Stomach (tissue), 9 donors: ENCODE measurements around the gene NCOR1. TPM values are rescaled to one million over a fixed set of nuclear protein-coding genes. Genes with fewer than 3 reads are reported as not detected.
A peak's percentile ranks its signal among the peaks of the same experiment; 100 is the strongest.

Experiments used
- DNase-seq, 2 donors: peaks; one replicate each; pipeline versions ENCODE4 v3.0.0 to v3.0.0-alpha.2; 2013 to 2019
- H3K27ac ChIP-seq, 5 donors: fragments of 200-600 bp in 4 of 5; sonication (generic) in 4 of 5; one replicate each; pipeline ENCODE4 v1.5.1; 2013 to 2019; ENCODE audit warnings: mild to moderate bottlenecking in 1 of 5, moderate library complexity in 1 of 5
- H3K27me3 ChIP-seq, 3 donors: fragments of 200-600 bp; sonication (generic); one replicate each; pipeline ENCODE4 v1.5.1; 2017 to 2019; ENCODE audit warnings: mixed run types in 1 of 3
- H3K36me3 ChIP-seq, 4 donors: fragments of 200-600 bp; sonication (generic); 1 replicate in 3 of 4; 2 replicates in 1 of 4; pipeline ENCODE4 v1.5.1; 2016 to 2019
- H3K4me1 ChIP-seq, 4 donors: fragments of 200-600 bp; sonication (generic); one replicate each; pipeline ENCODE4 v1.5.1; 2016 to 2019
- H3K4me3 ChIP-seq, 4 donors: fragments of 200-600 bp; sonication (generic) in 3 of 4; one replicate each; pipeline ENCODE4 v1.5.1; 2016 to 2019; ENCODE audit warnings: mild to moderate bottlenecking in 1 of 4
- H3K9me3 ChIP-seq, 4 donors: fragments of 200-600 bp; sonication (generic); one replicate each; pipeline ENCODE4 v1.5.1; 2016 to 2019
- CTCF ChIP-seq, 7 experiments: fragments of 450-650 bp in 4 of 7; fragments of 200-600 bp in 3 of 7; sonication (generic) in 3 of 7; IDR thresholded peaks; one replicate each; pipeline ENCODE4 v1.5.1; 2016 to 2019; ENCODE audit warnings: antibody characterized with exemption in 7 of 7, control low read depth in 2 of 7, mild to moderate bottlenecking in 1 of 7
- EP300 ChIP-seq: sonication (generic); formaldehyde crosslinking; IDR thresholded peaks from one replicate; pipeline ENCODE4 v1.6.1; 2017; ENCODE audit warnings: antibody characterized with exemption
- POLR2A ChIP-seq, 4 donors: fragments of 450-650 bp; IDR thresholded peaks; one replicate each; pipeline ENCODE4 v1.6.1; 2016; ENCODE audit warnings: antibody characterized with exemption in 4 of 4, control low read depth in 2 of 4, mild to moderate bottlenecking in 1 of 4, moderate library complexity in 1 of 4
- POLR2AphosphoS5 ChIP-seq, 3 donors: sonication (generic); formaldehyde crosslinking; IDR thresholded peaks; one replicate each; pipeline ENCODE4 v1.6.1; 2016; ENCODE audit warnings: antibody characterized with exemption in 3 of 3
- WGBS, 5 donors: extraction: QIAGEN DNeasy Blood & Tissue Kit in 3 of 5; methylation state at CpG; one replicate each; pipeline versions ENCODE4 v1.1.5 to v1.1.7; 2013 to 2018; 5-methylcytosine and 5-hydroxymethylcytosine counted together
- intact Hi-C: fragments of 100-400 bp; cut with DNase I; formaldehyde crosslinking; loops from one replicate; pipeline ENCODE4 v1.15.1; 2023; ENCODE audit warnings: low total_unique reads
- polyA plus RNA-seq, 3 donors: library from polyadenylated mRNA; stranded (reverse); fragments of 200-250 nt; gene quantifications; one replicate each; pipeline ENCODE4 v1.2.3, GENCODE V29; 2013
- total RNA-seq, 5 donors: library from RNA; depleted of rRNA; stranded (reverse); fragments of >200 nt; gene quantifications; one replicate each; pipeline versions ENCODE4 v1.1.0 to v1.2.3, GENCODE V29; 2014 to 2016
- donor health status: healthy with polysubstance abuse.
- donor health status: Bipolar disorder and iron deficiency.
- donor health status: healthy.

NCOR1 gene
- total and polyA plus RNA-seq, 8 donors: 28.7 to 444 (median 255) TPM

- no peak for TF ChIP-seq EP300
- Histone ChIP-seq H3K9me3 (no peaks in the 10 kb centered on the region), H3K36me3 (peaks cover 67 to 98% (median 91%) of the 10 kb centered on the region in 4 donors), H3K27me3 (no peaks in the 10 kb centered on the region), H3K27ac (no peak overlapping the region), H3K4me3 (no peak overlapping the region), H3K4me1 (peaks cover 0 to 6% (median 0%) of the 10 kb centered on the region in 4 donors)
- intact Hi-C loops: no loop called here
- no peak for DNase-seq
- WGBS, 5 donors: 91 to 97% (median 97%) methylated on average over 3 of the region's 3 CpGs
These were observed 168.4 kb downstream of the NCOR1 start for GRCh38 chr17:16046966-16047365.

GRCh38 chr17:16044487-16044886 lies 170.8 kb downstream of the NCOR1 start:
- no peak overlapping the region for H3K4me3 ChIP-seq
- H3K9me3 ChIP-seq: no peaks in the 10 kb centered on the region
- H3K27me3 ChIP-seq: no peaks in the 10 kb centered on the region
- 80 to 85% (median 83%) methylated on average over 10 of the region's 10 CpGs for WGBS, 5 donors
- H3K27ac ChIP-seq: no peak overlapping the region
- intact Hi-C loops: no loop called here
- DNase-seq: no peak
- peaks cover 0 to 17% (median 10%) of the 10 kb centered on the region in 4 donors for H3K4me1 ChIP-seq
- TF ChIP-seq CTCF (IDR thresholded peaks at IDR 0.05): no peak
- no peak for TF ChIP-seq POLR2A (IDR thresholded peaks at IDR 0.05)
- no peak for TF ChIP-seq POLR2AphosphoS5 (IDR thresholded peaks at IDR 0.05)
- no peak for TF ChIP-seq EP300
- H3K36me3 ChIP-seq: peaks cover 63 to 98% (median 96%) of the 10 kb centered on the region in 4 donors

- peaks cover 0 to 17% (median 8%) of the 10 kb centered on the region in 4 donors for H3K4me1 ChIP-seq
- DNase-seq: peak; percentile 56 to 66
- H3K9me3 ChIP-seq: no peaks in the 10 kb centered on the region
- peaks cover 54 to 100% (median 97%) of the 10 kb centered on the region in 4 donors for H3K36me3 ChIP-seq
- peak overlapping the region; percentile 22 to 72 (median 50) for H3K27ac ChIP-seq
- no peak overlapping the region for H3K4me3 ChIP-seq
- WGBS, 5 donors: 32 to 72% (median 44%) methylated on average over 4 of the region's 4 CpGs
- TF ChIP-seq POLR2A (IDR thresholded peaks at IDR 0.05) (no peak), POLR2AphosphoS5 (IDR thresholded peaks at IDR 0.05) (peak in 1 of 3 donors; percentile 28), EP300 (no peak)
- intact Hi-C loops: no loop called here
- H3K27me3 ChIP-seq: no peaks in the 10 kb centered on the region
These were observed 174.6 kb downstream of the NCOR1 start for GRCh38 chr17:16040710-16041251.

- TF ChIP-seq EP300 (no peak), POLR2AphosphoS5 (IDR thresholded peaks at IDR 0.05) (no peak), CTCF (IDR thresholded peaks at IDR 0.05) (no peak)
- DNase-seq: no peak
- Histone ChIP-seq H3K36me3 (peaks cover 52 to 100% (median 97%) of the 10 kb centered on the region in 4 donors), H3K27me3 (no peaks in the 10 kb centered on the region), H3K9me3 (no peaks in the 10 kb centered on the region), H3K4me3 (no peak overlapping the region), H3K4me1 (peaks cover 0 to 17% (median 8%) of the 10 kb centered on the region in 4 donors), H3K27ac (no peak overlapping the region)
- intact Hi-C loops: no loop called here
These were observed 177.7 kb downstream of the NCOR1 start for GRCh38 chr17:16037636-16038035.

GRCh38 chr17:16036261-16036660 lies 179.1 kb downstream of the NCOR1 start:
- Histone ChIP-seq H3K27ac (no peak overlapping the region), H3K9me3 (no peaks in the 10 kb centered on the region), H3K36me3 (peaks cover 60 to 100% (median 97%) of the 10 kb centered on the region in 4 donors), H3K4me3 (no peak overlapping the region), H3K4me1 (peaks cover 0 to 12% (median 7%) of the 10 kb centered on the region in 4 donors), H3K27me3 (no peaks in the 10 kb centered on the region)
- no peak for DNase-seq
- 86 to 97% (median 95%) methylated on average over 2 of the region's 2 CpGs for WGBS, 5 donors
- intact Hi-C loops: no loop called here
- TF ChIP-seq EP300 (no peak), POLR2AphosphoS5 (IDR thresholded peaks at IDR 0.05) (no peak), POLR2A (IDR thresholded peaks at IDR 0.05) (no peak), CTCF (IDR thresholded peaks at IDR 0.05) (no peak)
